ENCODE results near the gene PIGX.

- TF ChIP-seq SP1 (IDR thresholded peaks at IDR 0.05) = no peak
- TF ChIP-seq PKNOX1 (IDR thresholded peaks at IDR 0.05) = no peak
- TF ChIP-seq BHLHE40 (IDR thresholded peaks at IDR 0.05; ENCODE audit: borderline replicate concordance) = no peak
- TF ChIP-seq ELF4 (IDR thresholded peaks at IDR 0.05) = no peak
- TF ChIP-seq LEF1 (IDR thresholded peaks at IDR 0.05; ENCODE audit: borderline replicate concordance) = no peak
- no peak for TF ChIP-seq TARDBP (IDR thresholded peaks at IDR 0.05)
- no peak for TF ChIP-seq HDGF (IDR thresholded peaks at IDR 0.05; ENCODE audit: borderline replicate concordance)
- no peak for TF ChIP-seq SUZ12 (IDR thresholded peaks at IDR 0.05)
- TF ChIP-seq FOXA1 (IDR thresholded peaks at IDR 0.05) = no peak
- TF ChIP-seq FOXM1 (IDR thresholded peaks at IDR 0.05; ENCODE audit: borderline replicate concordance) = no peak
- TF ChIP-seq NFRKB (IDR thresholded peaks at IDR 0.05) = no peak
- TF ChIP-seq FOXK2 (IDR thresholded peaks at IDR 0.05) = no peak
Measured at GRCh38 chr3:196684548-196685407, 27.4 kb upstream of the PIGX start.
